Progenitor cell of endocrine pancreas (in vitro differentiated cells): ENCODE data around the gene LGALS3BP. TPM values are rescaled to one million over a fixed set of nuclear protein-coding genes. Genes with fewer than 3 reads are reported as not detected.

Experiments
- total RNA-seq: library from RNA; stranded (reverse); gene quantifications from 2 replicates; pipeline ENCODE4 v1.2.1, GENCODE V29; 2021

Gene LGALS3BP
- total RNA-seq, 1 donor from 2014 or later: 72.5 TPM

Other genes starting within 250 kb of the LGALS3BP start
- gene CYTH1, start 197.7 kb downstream of the LGALS3BP start, total RNA-seq: 30.1 and 33.3 TPM in 2 replicates
- 54.1 and 54.9 TPM in 2 replicates for gene USP36, start 139.1 kb downstream of the LGALS3BP start, total RNA-seq
- 2.3 and 2.6 TPM in 2 replicates for gene CEP295NL, start 76.7 kb downstream of the LGALS3BP start, total RNA-seq
- gene TIMP2, start 54.5 kb downstream of the LGALS3BP start, total RNA-seq: 50.9 and 51.4 TPM in 2 replicates
- gene CANT1, start 29.8 kb upstream of the LGALS3BP start, total RNA-seq: 59.0 and 66.3 TPM in 2 replicates
- gene C1QTNF1, start 44.2 kb upstream of the LGALS3BP start, total RNA-seq: 0.67 and 2.0 TPM in 2 replicates
- gene ENGASE, start 94.9 kb upstream of the LGALS3BP start, total RNA-seq: 50.9 and 52.4 TPM in 2 replicates